Measurements from ENCODE around the gene ZNF12. TPM values are rescaled to one million over a fixed set of nuclear protein-coding genes. Genes with fewer than 3 reads are reported as not detected.

The ZNF12 gene
- total and polyA plus RNA-seq, 2 of the 8 experiments (the other 6 are each of a cell fraction or from before 2014, with no cell fraction given) = 6.7 to 16.2 TPM

- Histone ChIP-seq H4K91ac (replicated peaks; ENCODE audit: insufficient read length, low read length) (no peak overlapping the region), H3K4me2 (ENCODE audit: insufficient read depth in 1 of 2, low read depth in 2 of 2, low read length in 2 of 2) (no peak overlapping the region)
Observed at GRCh38 chr7:6648066-6648814, 58.5 kb downstream of the ZNF12 start.

More at GRCh38 chr7:6648066-6648814, 58.5 kb downstream of the ZNF12 start:
- H3K27ac ChIP-seq (ENCODE audit: low read depth, low read length) = no peak overlapping the region
- no peak overlapping the region for H3K23ac ChIP-seq (ENCODE audit: insufficient read length)
- no peak overlapping the region for H2AK5ac ChIP-seq (ENCODE audit: low read depth, low read length)
- CTCF ChIA-PET (ENCODE audit: partially characterized antibody) = interaction anchor here (1.7 kb wide), 1 partner anchor 10 kb away, joined by 6 read pairs; no protein-coding TSS in a partner anchor
- H2BK20ac ChIP-seq (ENCODE audit: low read length) = no peak overlapping the region
- no peak overlapping the region for H3K4ac ChIP-seq (replicated peaks; ENCODE audit: insufficient read length, low read depth, low read length)
- H3K14ac ChIP-seq (ENCODE audit: insufficient read length) = no peak overlapping the region
- peaks cover 0 to 19% (median 5%) of the 10 kb centered on the region in 4 experiments; a peak in 5 of 8 replicates for H3K36me3 ChIP-seq (ENCODE audit: control insufficient read depth in 2 of 4, insufficient read depth in 4 of 4, low read length in 3 of 4)
- no peaks in the 10 kb centered on the region; a peak in 1 of 4 replicates for H3K9me3 ChIP-seq (ENCODE audit: insufficient read depth in 2 of 2, low read depth in 1 of 2, low read length in 1 of 2)
- no peaks in the 10 kb centered on the region for H3K23me2 ChIP-seq (ENCODE audit: low read depth, low read length)
- no peak overlapping the region for H2BK120ac ChIP-seq (replicated peaks; ENCODE audit: low read depth, low read length)
- H3K79me2 ChIP-seq (ENCODE audit: control insufficient read depth in 1 of 2, insufficient read depth in 2 of 2, low read length in 2 of 2) = no peaks in the 10 kb centered on the region
- H3K27me3 ChIP-seq (replicated peaks in 1 of 4; ENCODE audit: control insufficient read depth in 3 of 4, extremely low read depth in 1 of 4, insufficient read depth in 3 of 4, low read length in 3 of 4) = no peaks in the 10 kb centered on the region; a peak in 1 of 7 replicates
- whole genome bisulfite sequencing, 2 experiments (ENCODE audit: extremely low coverage in 1 of 2, insufficient coverage in 1 of 2, insufficient read length in 1 of 2, insufficient replicate concordance in 2 of 2, low coverage in 1 of 2, low lambda C conversion rate in 2 of 2, missing lambda C conversion rate in 1 of 2) = 87% methylated on average over 17 of the region's 17 CpGs; no CpG with 5 or more reads in 1 of the 2 experiments
- no peak overlapping the region for H2BK5ac ChIP-seq (ENCODE audit: low read depth, low read length)
- no peaks in the 10 kb centered on the region; the same call in 1 of the 2 replicates for H3K79me1 ChIP-seq (ENCODE audit: low read depth, low read length)
- H3K18ac ChIP-seq (ENCODE audit: extremely low read depth, low read length) = no peak overlapping the region
- H2BK12ac ChIP-seq (ENCODE audit: low read depth, low read length) = no peak overlapping the region
- H3K4me1 ChIP-seq (replicated peaks in 1 of 4; ENCODE audit: control insufficient read depth in 3 of 4, insufficient read depth in 4 of 4, low read length in 3 of 4) = no peaks in the 10 kb centered on the region
- H4K20me1 ChIP-seq (replicated peaks in 1 of 2; ENCODE audit: control insufficient read depth in 1 of 2, insufficient read depth in 2 of 2, low read length in 2 of 2) = peaks cover 0 to 2% of the 10 kb centered on the region in 2 experiments
- DNase-seq (ENCODE audit: low read depth in 1 of 2, low spot score in 2 of 2) (no peak), FAIRE-seq (no peak)
- H2BK15ac ChIP-seq (ENCODE audit: low read length) = no peak overlapping the region
- no peak overlapping the region for H3K56ac ChIP-seq (replicated peaks; ENCODE audit: insufficient read length, low read depth, low read length)
- no peak overlapping the region for H4K5ac ChIP-seq (ENCODE audit: insufficient read length, low read depth, low read length)
- POLR2A ChIA-PET (ENCODE audit: partially characterized antibody) = no interaction called here
- no peak overlapping the region for H3K4me3 ChIP-seq (ENCODE audit: extremely low read depth in 1 of 4, insufficient read depth in 2 of 4, low read depth in 3 of 4, low read length in 4 of 4)
- TF ChIP-seq POLR2AphosphoS5 (IDR thresholded peaks at IDR 0.05; ENCODE audit: low read depth, low read length) = no peak
- no peak for TF ChIP-seq FOSL1 (IDR thresholded peaks at IDR 0.05; ENCODE audit: insufficient read depth, low read depth, low read length)
- TF ChIP-seq E2F6 (IDR thresholded peaks at IDR 0.05) = no peak
- no peak for TF ChIP-seq CBX8 (IDR thresholded peaks at IDR 0.05; ENCODE audit: borderline replicate concordance, low read depth, low read length)
- no peak for TF ChIP-seq SRF (IDR thresholded peaks at IDR 0.05; ENCODE audit: low read depth, low read length)
- no peak for TF ChIP-seq CREB1 (IDR thresholded peaks at IDR 0.05)
- TF ChIP-seq BACH1 (IDR thresholded peaks at IDR 0.05; ENCODE audit: low read length) = no peak
- no peak for TF ChIP-seq BCL11A (IDR thresholded peaks at IDR 0.05; ENCODE audit: low read depth in 2 of 2, low read length in 2 of 2)
- no peak for TF ChIP-seq RBBP5 (IDR thresholded peaks at IDR 0.05; ENCODE audit: borderline replicate concordance, low read depth, low read length)
- TF ChIP-seq USF2 (IDR thresholded peaks at IDR 0.05; ENCODE audit: low read length) = no peak
- TF ChIP-seq JUND (IDR thresholded peaks at IDR 0.05; ENCODE audit: low read length) = no peak
- H3K9ac ChIP-seq (replicated peaks in 1 of 4; ENCODE audit: extremely low read depth in 1 of 4, low read depth in 3 of 4, low read length in 3 of 4) = no peak overlapping the region
- no peak overlapping the region for H2AFZ ChIP-seq (ENCODE audit: low read length)
- peak overlapping the region; percentile 25; the same call in 1 of the 2 replicates for H4K8ac ChIP-seq (ENCODE audit: extremely low read depth, insufficient read depth, low read length)

Data from H1 (cell line).